Esophagus muscularis mucosa (tissue), 4 donors: ENCODE measurements around the gene BMPR1B.

Experiments used
- EP300 ChIP-seq: sonication (generic); formaldehyde crosslinking; IDR thresholded peaks from one replicate; pipeline ENCODE4 v1.6.1; 2017; ENCODE audit warnings: antibody characterized with exemption
- POLR2A ChIP-seq: fragments of 450-650 bp; IDR thresholded peaks from one replicate; pipeline ENCODE4 v1.6.1; 2017; ENCODE audit warnings: antibody characterized with exemption, moderate library complexity, mild to moderate bottlenecking, low read depth
- POLR2AphosphoS5 ChIP-seq, 2 donors: sonication (generic); formaldehyde crosslinking; IDR thresholded peaks; one replicate each; pipeline ENCODE4 v1.6.1; 2017; ENCODE audit warnings: antibody characterized with exemption in 2 of 2
- TF ChIP-seq, protein P1 (sequence below), 3 experiments: fragments of 200-600 bp in 2 of 3; fragments of 450-650 bp in 1 of 3; sonication (generic) in 2 of 3; IDR thresholded peaks; one replicate each; pipeline ENCODE4 v1.5.1; 2017 to 2019; ENCODE audit warnings: antibody characterized with exemption in 3 of 3, mild to moderate bottlenecking in 2 of 3, moderate library complexity in 1 of 3

DNA sequence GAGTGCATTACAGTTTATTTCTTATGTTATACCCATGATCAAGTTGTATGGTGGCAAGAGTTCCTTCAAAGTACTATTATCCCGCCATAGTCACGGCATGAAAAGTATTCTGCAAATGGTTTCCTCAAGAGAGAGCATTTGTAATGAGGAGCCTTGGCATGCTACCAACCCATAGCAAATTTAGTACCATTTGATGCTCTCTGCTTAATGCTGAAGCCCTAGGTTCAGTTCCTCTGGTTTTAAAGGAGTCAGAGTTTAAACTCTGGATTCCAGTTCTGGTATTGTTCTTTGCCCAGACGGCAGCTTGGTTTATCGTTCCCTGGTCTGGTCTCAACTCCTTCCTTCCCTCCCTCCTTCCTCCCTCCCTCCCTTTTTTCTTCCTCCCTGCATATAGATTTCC is 371.3 kb downstream of the BMPR1B start:
- TF ChIP-seq, protein P1, sequence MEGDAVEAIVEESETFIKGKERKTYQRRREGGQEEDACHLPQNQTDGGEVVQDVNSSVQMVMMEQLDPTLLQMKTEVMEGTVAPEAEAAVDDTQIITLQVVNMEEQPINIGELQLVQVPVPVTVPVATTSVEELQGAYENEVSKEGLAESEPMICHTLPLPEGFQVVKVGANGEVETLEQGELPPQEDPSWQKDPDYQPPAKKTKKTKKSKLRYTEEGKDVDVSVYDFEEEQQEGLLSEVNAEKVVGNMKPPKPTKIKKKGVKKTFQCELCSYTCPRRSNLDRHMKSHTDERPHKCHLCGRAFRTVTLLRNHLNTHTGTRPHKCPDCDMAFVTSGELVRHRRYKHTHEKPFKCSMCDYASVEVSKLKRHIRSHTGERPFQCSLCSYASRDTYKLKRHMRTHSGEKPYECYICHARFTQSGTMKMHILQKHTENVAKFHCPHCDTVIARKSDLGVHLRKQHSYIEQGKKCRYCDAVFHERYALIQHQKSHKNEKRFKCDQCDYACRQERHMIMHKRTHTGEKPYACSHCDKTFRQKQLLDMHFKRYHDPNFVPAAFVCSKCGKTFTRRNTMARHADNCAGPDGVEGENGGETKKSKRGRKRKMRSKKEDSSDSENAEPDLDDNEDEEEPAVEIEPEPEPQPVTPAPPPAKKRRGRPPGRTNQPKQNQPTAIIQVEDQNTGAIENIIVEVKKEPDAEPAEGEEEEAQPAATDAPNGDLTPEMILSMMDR (IDR thresholded peaks at IDR 0.05): no peak
- TF ChIP-seq POLR2A (no peak), EP300 (no peak), POLR2AphosphoS5 (IDR thresholded peaks at IDR 0.05) (no peak)
